Peyer's patch (tissue), 4 donors: ENCODE measurements around the gene NDUFA13. TPM values are rescaled to one million over a fixed set of nuclear protein-coding genes. Genes with fewer than 3 reads are reported as not detected.

ENCODE experiments used
- DNase-seq, 3 donors: peaks; one replicate each; pipeline ENCODE4 v3.0.0-alpha.2; 2017 to 2019
- H3K27ac ChIP-seq, 4 donors: fragments of 200-600 bp; sonication (generic); one replicate each; pipeline ENCODE4 v1.5.1; 2016 to 2019
- H3K27me3 ChIP-seq, 2 donors: fragments of 200-600 bp; sonication (generic); one replicate each; pipeline ENCODE4 v1.5.1; 2019
- H3K36me3 ChIP-seq, 3 donors: fragments of 200-600 bp; sonication (generic); one replicate each; pipeline ENCODE4 v1.5.1; 2016 to 2019
- H3K4me1 ChIP-seq, 4 donors: fragments of 200-600 bp; sonication (generic); one replicate each; pipeline ENCODE4 v1.5.1; 2016 to 2019
- H3K4me3 ChIP-seq, 4 donors: fragments of 200-600 bp; sonication (generic); 1 replicate in 3 of 4; 2 replicates in 1 of 4; pipeline ENCODE4 v1.5.1; 2016 to 2019; ENCODE audit warnings: mild to moderate bottlenecking in 1 of 4
- H3K9me3 ChIP-seq, 4 donors: fragments of 200-600 bp; sonication (generic); one replicate each; pipeline ENCODE4 v1.5.1; 2016 to 2019; ENCODE audit warnings: mild to moderate bottlenecking in 1 of 4
- CTCF ChIP-seq, 6 experiments: fragments of 450-650 bp in 4 of 6; fragments of 200-600 bp in 2 of 6; sonication (generic) in 1 of 6; IDR thresholded peaks; one replicate each; pipeline ENCODE4 v1.5.1; 2017 to 2019; ENCODE audit warnings: antibody characterized with exemption in 6 of 6, mild to moderate bottlenecking in 3 of 6, moderate library complexity in 1 of 6
- POLR2A ChIP-seq, 2 donors: fragments of 450-650 bp; IDR thresholded peaks; one replicate each; pipeline ENCODE4 v1.5.1; 2017; ENCODE audit warnings: antibody characterized with exemption in 2 of 2, mild to moderate bottlenecking in 2 of 2, moderate library complexity in 2 of 2
- total RNA-seq, 4 donors: library from RNA; depleted of rRNA; stranded (reverse); fragments of >200 nt; gene quantifications; one replicate each; pipeline ENCODE4 v1.1.0, GENCODE V29; 2016

Gene NDUFA13
- total RNA-seq, 4 donors from 2014 or later: 40.7 to 188 (median 126) TPM

- H3K27me3 ChIP-seq: no peaks in the 10 kb centered on the region
- H3K4me3 ChIP-seq: no peak overlapping the region
- no peaks in the 10 kb centered on the region for H3K36me3 ChIP-seq
- no peaks in the 10 kb centered on the region for H3K4me1 ChIP-seq
- no peak overlapping the region for H3K27ac ChIP-seq
- no peaks in the 10 kb centered on the region for H3K9me3 ChIP-seq
- TF ChIP-seq CTCF (IDR thresholded peaks at IDR 0.05) (no peak), POLR2A (IDR thresholded peaks at IDR 0.05) (no peak)
- DNase-seq: no peak
Measured at GRCh38 chr19:19549804-19550464, 33.9 kb downstream of the NDUFA13 start.

DNA sequence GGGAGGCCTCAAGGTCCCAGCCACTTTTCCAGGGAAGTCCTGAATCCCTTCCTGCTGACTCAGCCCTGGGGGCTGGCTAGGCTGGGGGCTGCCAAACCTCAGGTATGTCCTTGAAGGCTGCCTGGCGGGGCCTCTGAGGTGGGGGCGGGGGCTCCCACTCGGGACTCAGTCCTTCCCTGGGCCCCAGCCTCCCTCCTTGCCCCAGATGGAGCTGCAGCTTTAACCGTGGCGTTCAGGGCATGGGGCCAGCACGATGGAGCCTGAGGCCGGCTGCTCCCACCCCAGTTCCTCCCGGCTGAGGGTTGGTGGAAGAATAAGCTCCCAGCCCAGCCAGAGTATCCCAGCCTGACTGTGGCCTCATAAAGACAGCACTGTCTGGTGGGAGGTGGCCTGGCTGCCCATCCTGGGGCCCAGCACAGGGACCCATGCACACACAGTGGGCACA is 34.5 kb downstream of the NDUFA13 start:
- Histone ChIP-seq H3K36me3 (no peaks in the 10 kb centered on the region), H3K4me1 (no peaks in the 10 kb centered on the region), H3K4me3 (no peak overlapping the region), H3K27me3 (no peaks in the 10 kb centered on the region), H3K9me3 (no peaks in the 10 kb centered on the region), H3K27ac (no peak overlapping the region)
- TF ChIP-seq POLR2A (IDR thresholded peaks at IDR 0.05) (no peak), CTCF (IDR thresholded peaks at IDR 0.05) (no peak)
- no peak for DNase-seq

- Histone ChIP-seq H3K9me3 (no peaks in the 10 kb centered on the region), H3K4me3 (no peak overlapping the region), H3K27ac (no peak overlapping the region), H3K4me1 (no peaks in the 10 kb centered on the region), H3K27me3 (no peaks in the 10 kb centered on the region), H3K36me3 (no peaks in the 10 kb centered on the region)
- TF ChIP-seq CTCF (IDR thresholded peaks at IDR 0.05): no peak
- no peak for TF ChIP-seq POLR2A (IDR thresholded peaks at IDR 0.05)
- DNase-seq: no peak
Measured at GRCh38 chr19:19550972-19551852, 35.2 kb downstream of the NDUFA13 start.

DNA sequence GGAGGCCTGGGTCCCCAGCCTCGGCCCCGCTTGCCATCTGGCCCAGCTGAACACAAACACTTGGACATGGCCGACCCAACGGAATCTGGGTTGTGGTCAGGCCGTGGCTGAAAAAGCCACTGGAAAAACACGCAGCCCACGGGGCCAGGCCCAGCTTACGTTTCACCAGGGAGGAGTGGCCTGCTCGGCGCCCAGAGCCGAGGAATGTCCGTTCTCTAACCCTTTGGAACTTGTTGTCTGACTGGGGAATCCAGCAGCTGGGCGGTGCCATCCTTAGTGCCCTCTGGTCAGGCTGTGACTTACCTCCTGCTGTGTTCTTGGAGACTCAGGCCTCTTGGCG is 35.8 kb downstream of the NDUFA13 start:
- TF ChIP-seq CTCF (IDR thresholded peaks at IDR 0.05) (no peak), POLR2A (IDR thresholded peaks at IDR 0.05) (no peak)
- no peaks in the 10 kb centered on the region for H3K36me3 ChIP-seq
- H3K27ac ChIP-seq: no peak overlapping the region
- H3K4me3 ChIP-seq: no peak overlapping the region
- H3K9me3 ChIP-seq: no peaks in the 10 kb centered on the region
- no peaks in the 10 kb centered on the region for H3K27me3 ChIP-seq
- DNase-seq: no peak
- no peaks in the 10 kb centered on the region for H3K4me1 ChIP-seq

GRCh38 chr19:19552798-19553197 is 36.8 kb downstream of the NDUFA13 start:
- Histone ChIP-seq H3K27me3 (no peaks in the 10 kb centered on the region), H3K36me3 (no peaks in the 10 kb centered on the region), H3K4me1 (no peaks in the 10 kb centered on the region), H3K4me3 (no peak overlapping the region), H3K27ac (no peak overlapping the region), H3K9me3 (no peaks in the 10 kb centered on the region)
- TF ChIP-seq CTCF (IDR thresholded peaks at IDR 0.05) (peak; percentile 17 to 53 (median 43)), POLR2A (IDR thresholded peaks at IDR 0.05) (no peak)
- DNase-seq: peak in 1 of 3 donors; percentile 69
